GM06990 (cell line): ENCODE measurements around the gene C2orf68.

Source experiments
- DNase-seq: peaks from one replicate; pipeline ENCODE4 v3.0.0-alpha.2; 2011; ENCODE audit not compliant: insufficient read length; ENCODE audit errors: extremely low read depth
- H3K27me3 ChIP-seq: replicated peaks from 2 replicates; pipeline ENCODE4 v1.6.0; 2011; ENCODE audit warnings: low read length; ENCODE audit not compliant: control insufficient read depth, insufficient read depth
- H3K36me3 ChIP-seq: 2 replicates; pipeline ENCODE4 v1.5.1; 2011; ENCODE audit warnings: low read length; ENCODE audit not compliant: control insufficient read depth, insufficient read depth
- H3K4me3 ChIP-seq: replicated peaks from 2 replicates; pipeline ENCODE4 v1.5.1; 2011; ENCODE audit warnings: low read depth, mild to moderate bottlenecking, control low read depth, low read length
- CTCF ChIP-seq: IDR thresholded peaks from 2 replicates; pipeline ENCODE4 v1.5.1; 2011; ENCODE audit warnings: low read length, control low read depth, mild to moderate bottlenecking, inconsistent platforms; ENCODE audit not compliant: insufficient read depth, poor library complexity, severe bottlenecking

Gene C2orf68

GRCh38 chr2:85642725-85643124 lies 30.9 kb upstream of the C2orf68 start:
- Histone ChIP-seq H3K4me3 (no peak overlapping the region), H3K36me3 (peaks cover 34% of the 10 kb centered on the region), H3K27me3 (no peaks in the 10 kb centered on the region)
- no peak for TF ChIP-seq CTCF
- no peak for DNase-seq

DNA sequence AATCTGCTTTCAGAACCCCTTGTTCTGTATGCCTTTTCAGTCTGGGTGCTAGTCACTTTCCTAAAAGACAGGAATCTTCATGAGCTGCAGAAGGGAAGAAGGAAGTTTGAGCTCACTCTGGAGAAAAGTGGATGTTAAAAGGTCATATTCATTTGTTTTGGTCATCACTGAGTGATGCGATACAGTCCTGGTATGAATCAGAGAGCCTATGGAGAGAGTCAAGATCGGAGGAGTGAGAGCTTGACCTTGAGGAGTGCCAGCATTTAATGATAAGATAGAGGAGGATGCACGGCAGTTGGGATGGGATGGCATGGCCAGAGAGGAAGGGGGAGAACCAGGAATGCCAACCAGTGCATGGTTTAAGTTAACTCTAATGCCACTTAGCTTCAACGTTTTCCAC lies 23.8 kb upstream of the C2orf68 start:
- TF ChIP-seq CTCF = no peak
- Histone ChIP-seq H3K4me3 (no peak overlapping the region), H3K27me3 (no peaks in the 10 kb centered on the region), H3K36me3 (peaks cover 28% of the 10 kb centered on the region)
- DNase-seq = no peak

DNA sequence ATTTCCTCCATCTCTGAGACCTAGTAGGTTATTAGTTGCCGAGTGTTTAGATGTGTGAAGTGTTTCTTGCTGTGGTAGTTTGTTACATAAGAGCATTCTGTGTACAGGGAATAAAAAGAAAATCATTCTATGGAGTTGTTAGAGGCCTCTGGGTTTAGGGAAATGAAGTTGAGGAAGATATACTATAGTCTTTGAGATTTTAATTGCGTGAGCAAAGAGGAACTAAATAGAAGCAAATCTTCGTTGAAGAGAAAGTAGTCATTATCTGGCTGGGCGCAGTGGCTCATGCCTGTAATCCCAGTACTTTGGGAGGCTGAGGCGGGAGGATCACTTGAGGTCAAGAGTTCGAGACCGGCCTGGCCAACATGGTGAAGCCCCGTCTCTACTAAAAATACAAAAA lies 23.1 kb upstream of the C2orf68 start:
- no peak for DNase-seq
- Histone ChIP-seq H3K4me3 (no peak overlapping the region), H3K36me3 (peaks cover 30% of the 10 kb centered on the region), H3K27me3 (no peaks in the 10 kb centered on the region)
- TF ChIP-seq CTCF = no peak

- DNase-seq = no peak
- H3K4me3 ChIP-seq = no peak overlapping the region
- H3K36me3 ChIP-seq = peaks cover 14% of the 10 kb centered on the region
- no peaks in the 10 kb centered on the region for H3K27me3 ChIP-seq
- TF ChIP-seq CTCF = no peak
Measured at GRCh38 chr2:85631316-85631715, 19.4 kb upstream of the C2orf68 start.

DNA sequence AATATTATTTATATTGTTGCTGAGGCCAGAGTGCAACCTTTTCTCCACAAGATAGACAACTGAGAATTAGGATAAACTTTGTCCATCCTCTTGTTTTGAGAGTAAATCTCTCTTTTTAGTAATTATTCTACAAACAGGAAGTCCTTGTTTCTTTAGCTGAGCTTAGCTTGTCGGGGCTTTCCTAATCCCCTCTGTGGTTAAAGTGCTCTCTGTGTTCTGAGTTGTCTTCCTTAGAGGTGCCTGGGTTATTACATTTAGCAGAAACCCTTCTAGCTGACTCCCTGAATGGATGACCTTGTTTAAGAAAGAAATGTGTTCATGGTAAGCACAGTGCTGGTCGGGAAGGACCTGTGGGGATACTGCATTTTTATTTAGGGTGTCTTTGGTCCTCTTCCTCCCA lies 16.8 kb upstream of the C2orf68 start:
- no peak for TF ChIP-seq CTCF
- DNase-seq = no peak
- H3K27me3 ChIP-seq = no peaks in the 10 kb centered on the region
- peaks cover 18% of the 10 kb centered on the region for H3K36me3 ChIP-seq
- no peak overlapping the region for H3K4me3 ChIP-seq

DNA sequence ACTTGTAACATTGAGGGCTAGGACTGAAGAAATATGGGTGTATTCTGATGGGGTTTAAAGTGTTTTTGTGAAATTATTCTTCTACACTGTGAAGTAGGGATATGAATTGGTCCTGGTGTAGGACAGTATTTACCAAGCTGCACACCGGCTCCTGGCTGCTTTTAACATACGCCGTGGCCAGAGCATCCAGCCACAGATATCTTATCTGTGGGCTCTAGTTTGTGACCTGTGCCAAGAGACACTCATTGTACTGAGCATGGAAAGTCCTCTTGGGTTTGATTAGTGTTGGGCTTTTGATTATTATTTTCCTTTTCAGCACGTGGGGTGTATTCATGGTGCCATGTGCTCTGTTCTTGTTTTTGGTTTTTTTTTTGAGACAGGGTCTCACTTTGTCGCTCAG lies 12.1 kb upstream of the C2orf68 start:
- peaks cover 13% of the 10 kb centered on the region for H3K36me3 ChIP-seq
- TF ChIP-seq CTCF = no peak
- DNase-seq = no peak
- no peak overlapping the region for H3K4me3 ChIP-seq
- H3K27me3 ChIP-seq = no peaks in the 10 kb centered on the region
